ENCODE results near the gene OR5P2.
"Not testable (repeated sequence)": the region's sequence is repeated elsewhere in the genome, so short reads cannot be mapped to it uniquely, and the experiment has no call there.

The OR5P2 gene

GRCh38 chr11:7796842-7797241 is at the start of gene OR5P2:
OR5P2 (minus strand) TSS chr11:7796942; CDS start chr11:7796942, 0 bp downstream.
- Histone ChIP-seq H3K4me3 (ENCODE audit: low read length) (no peak within 1 kb of the TSS), H3K9me3 (ENCODE audit: insufficient read depth, low read depth, low read length) (no peaks in the 10 kb centered on the region; the same call in 1 of the 2 replicates), H3K4me1 (ENCODE audit: insufficient read depth, low read length) (no peaks in the 10 kb centered on the region), H3K27ac (ENCODE audit: low read length) (no peak within 1 kb of the TSS), H3K9ac (ENCODE audit: low read depth, low read length) (no peak within 1 kb of the TSS), H3K36me3 (ENCODE audit: insufficient read depth, low read depth, low read length) (no peaks in the 10 kb centered on the region), H3K27me3 (ENCODE audit: insufficient read depth, low read length) (no peaks in the 10 kb centered on the region)

GRCh38 chr11:7846003-7846402 is 49.3 kb upstream of the OR5P2 start:
- Histone ChIP-seq H3K27ac (ENCODE audit: low read length) (no peak overlapping the region), H3K9me3 (ENCODE audit: insufficient read depth, low read depth, low read length) (no peaks in the 10 kb centered on the region), H3K36me3 (ENCODE audit: insufficient read depth, low read depth, low read length) (no peaks in the 10 kb centered on the region), H3K27me3 (ENCODE audit: insufficient read depth, low read length) (no peaks in the 10 kb centered on the region), H3K4me3 (ENCODE audit: low read length) (no peak overlapping the region), H3K9ac (ENCODE audit: low read depth, low read length) (no peak overlapping the region), H3K4me1 (ENCODE audit: insufficient read depth, low read length) (peaks cover 3% of the 10 kb centered on the region; the same call in 1 of the 2 replicates)

GRCh38 chr11:7844986-7845385 is 48.2 kb upstream of the OR5P2 start:
- Histone ChIP-seq H3K9me3 (ENCODE audit: insufficient read depth, low read depth, low read length) (no peaks in the 10 kb centered on the region), H3K4me1 (ENCODE audit: insufficient read depth, low read length) (peaks cover 3% of the 10 kb centered on the region; the same call in 1 of the 2 replicates), H3K4me3 (ENCODE audit: low read length) (no peak overlapping the region), H3K27ac (ENCODE audit: low read length) (no peak overlapping the region), H3K9ac (ENCODE audit: low read depth, low read length) (no peak overlapping the region), H3K36me3 (ENCODE audit: insufficient read depth, low read depth, low read length) (no peaks in the 10 kb centered on the region), H3K27me3 (ENCODE audit: insufficient read depth, low read length) (no peaks in the 10 kb centered on the region)

GRCh38 chr11:7844521-7844920 is 47.8 kb upstream of the OR5P2 start:
- Histone ChIP-seq H3K27me3 (ENCODE audit: insufficient read depth, low read length) (no peaks in the 10 kb centered on the region), H3K4me3 (ENCODE audit: low read length) (no peak overlapping the region), H3K36me3 (ENCODE audit: insufficient read depth, low read depth, low read length) (no peaks in the 10 kb centered on the region), H3K9ac (ENCODE audit: low read depth, low read length) (no peak overlapping the region), H3K27ac (ENCODE audit: low read length) (no peak overlapping the region), H3K4me1 (ENCODE audit: insufficient read depth, low read length) (peaks cover 3% of the 10 kb centered on the region; the same call in 1 of the 2 replicates), H3K9me3 (ENCODE audit: insufficient read depth, low read depth, low read length) (no peaks in the 10 kb centered on the region)

GRCh38 chr11:7840578-7840977 is 43.8 kb upstream of the OR5P2 start:
- Histone ChIP-seq H3K27ac (ENCODE audit: low read length) (no peak overlapping the region), H3K4me3 (ENCODE audit: low read length) (no peak overlapping the region), H3K9ac (ENCODE audit: low read depth, low read length) (no peak overlapping the region), H3K36me3 (ENCODE audit: insufficient read depth, low read depth, low read length) (no peaks in the 10 kb centered on the region), H3K9me3 (ENCODE audit: insufficient read depth, low read depth, low read length) (no peaks in the 10 kb centered on the region), H3K4me1 (ENCODE audit: insufficient read depth, low read length) (no peaks in the 10 kb centered on the region), H3K27me3 (ENCODE audit: insufficient read depth, low read length) (no peaks in the 10 kb centered on the region)

GRCh38 chr11:7833527-7833926 is 36.8 kb upstream of the OR5P2 start:
- no peak overlapping the region for H3K4me3 ChIP-seq (ENCODE audit: low read length)

GRCh38 chr11:7830740-7831139 is 34.0 kb upstream of the OR5P2 start, which contains the start of gene OR5P3:
OR5P3 (minus strand) TSS chr11:7830840.
- H3K36me3 ChIP-seq (ENCODE audit: insufficient read depth, low read depth, low read length): no peaks in the 10 kb centered on the region
- H3K4me1 ChIP-seq (ENCODE audit: insufficient read depth, low read length): no peaks in the 10 kb centered on the region

More at GRCh38 chr11:7833527-7833926, 36.8 kb upstream of the OR5P2 start:
- Histone ChIP-seq H3K9me3 (ENCODE audit: insufficient read depth, low read depth, low read length) (no peaks in the 10 kb centered on the region), H3K4me1 (ENCODE audit: insufficient read depth, low read length) (no peaks in the 10 kb centered on the region), H3K36me3 (ENCODE audit: insufficient read depth, low read depth, low read length) (no peaks in the 10 kb centered on the region), H3K27ac (ENCODE audit: low read length) (no peak overlapping the region), H3K9ac (ENCODE audit: low read depth, low read length) (no peak overlapping the region), H3K27me3 (ENCODE audit: insufficient read depth, low read length) (no peaks in the 10 kb centered on the region)

GRCh38 chr11:7826324-7826723 is 29.6 kb upstream of the OR5P2 start:
- H3K27me3 ChIP-seq (ENCODE audit: insufficient read depth, low read length): no peaks in the 10 kb centered on the region
- no peak overlapping the region for H3K27ac ChIP-seq (ENCODE audit: low read length)
- no peaks in the 10 kb centered on the region for H3K4me1 ChIP-seq (ENCODE audit: insufficient read depth, low read length)
- H3K9me3 ChIP-seq (ENCODE audit: insufficient read depth, low read depth, low read length): no peaks in the 10 kb centered on the region
- no peaks in the 10 kb centered on the region for H3K36me3 ChIP-seq (ENCODE audit: insufficient read depth, low read depth, low read length)
- no peak overlapping the region for H3K9ac ChIP-seq (ENCODE audit: low read depth, low read length)
- no peak overlapping the region for H3K4me3 ChIP-seq (ENCODE audit: low read length)

More at GRCh38 chr11:7830740-7831139, 34.0 kb upstream of the OR5P2 start, which contains the start of gene OR5P3:
- Histone ChIP-seq H3K4me3 (ENCODE audit: low read length) (no peak within 1 kb of the TSS), H3K27me3 (ENCODE audit: insufficient read depth, low read length) (no peaks in the 10 kb centered on the region), H3K27ac (ENCODE audit: low read length) (no peak within 1 kb of the TSS), H3K9me3 (ENCODE audit: insufficient read depth, low read depth, low read length) (no peaks in the 10 kb centered on the region), H3K9ac (ENCODE audit: low read depth, low read length) (no peak within 1 kb of the TSS)

- not testable (repeated sequence) for H3K36me3 ChIP-seq (ENCODE audit: insufficient read depth, low read depth, low read length); H3K27me3 ChIP-seq (ENCODE audit: insufficient read depth, low read length); H3K4me3 ChIP-seq (ENCODE audit: low read length); H3K9ac ChIP-seq (ENCODE audit: low read depth, low read length); H3K9me3 ChIP-seq (ENCODE audit: insufficient read depth, low read depth, low read length); H3K27ac ChIP-seq (ENCODE audit: low read length); H3K4me1 ChIP-seq (ENCODE audit: insufficient read depth, low read length)
Observed at GRCh38 chr11:7820417-7820816, 23.7 kb upstream of the OR5P2 start.

GRCh38 chr11:7814897-7815296 is 18.2 kb upstream of the OR5P2 start:
- not testable (repeated sequence) for H3K27ac ChIP-seq (ENCODE audit: low read length); H3K27me3 ChIP-seq (ENCODE audit: insufficient read depth, low read length); H3K36me3 ChIP-seq (ENCODE audit: insufficient read depth, low read depth, low read length); H3K4me3 ChIP-seq (ENCODE audit: low read length); H3K4me1 ChIP-seq (ENCODE audit: insufficient read depth, low read length); H3K9ac ChIP-seq (ENCODE audit: low read depth, low read length); H3K9me3 ChIP-seq (ENCODE audit: insufficient read depth, low read depth, low read length)

- H3K36me3 ChIP-seq (ENCODE audit: insufficient read depth, low read depth, low read length); H3K4me3 ChIP-seq (ENCODE audit: low read length); H3K27ac ChIP-seq (ENCODE audit: low read length); H3K27me3 ChIP-seq (ENCODE audit: insufficient read depth, low read length); H3K9ac ChIP-seq (ENCODE audit: low read depth, low read length); H3K4me1 ChIP-seq (ENCODE audit: insufficient read depth, low read length): not testable (repeated sequence)
- H3K9me3 ChIP-seq (ENCODE audit: insufficient read depth, low read depth, low read length): peaks cover 14% of the 10 kb centered on the region
Observed at GRCh38 chr11:7810301-7810700, 13.6 kb upstream of the OR5P2 start.

- Histone ChIP-seq H3K4me3 (ENCODE audit: low read length) (no peak overlapping the region), H3K4me1 (ENCODE audit: insufficient read depth, low read length) (no peaks in the 10 kb centered on the region)
Observed at GRCh38 chr11:7793233-7793632, 3.5 kb downstream of the OR5P2 start.

More at GRCh38 chr11:7793233-7793632, 3.5 kb downstream of the OR5P2 start:
- Histone ChIP-seq H3K27me3 (ENCODE audit: insufficient read depth, low read length) (no peaks in the 10 kb centered on the region), H3K36me3 (ENCODE audit: insufficient read depth, low read depth, low read length) (no peaks in the 10 kb centered on the region), H3K9ac (ENCODE audit: low read depth, low read length) (no peak overlapping the region), H3K9me3 (ENCODE audit: insufficient read depth, low read depth, low read length) (no peaks in the 10 kb centered on the region; the same call in 1 of the 2 replicates), H3K27ac (ENCODE audit: low read length) (no peak overlapping the region)

Data from iPS-20b (cell line).